GM18867 (cell line): Measurements from ENCODE around the gene WNT10A.
"Not testable (repeated sequence)": the region's sequence is repeated elsewhere in the genome, so short reads cannot be mapped to it uniquely, and the experiment has no call there.

ENCODE experiments used
- ATAC-seq: cut with Tn5 transposase; IDR thresholded peaks from one replicate; pipeline ENCODE4 v1.9.1; 2021; ENCODE audit warnings: mild to moderate bottlenecking, moderate library complexity; ENCODE audit not compliant: unreplicated experiment

Gene WNT10A

GRCh38 chr2:218880102-218880858 lies at the start of gene WNT10A:
WNT10A (plus strand) TSS chr2:218880852; CDS start chr2:218880996, 144 bp downstream.
- ATAC-seq = peak; percentile 72

- no peak for ATAC-seq
These were observed 49.2 kb upstream of the WNT10A start, which contains the start of gene PRKAG3 for GRCh38 chr2:218831378-218831990. PRKAG3 (minus strand) TSS chr2:218831803.

- no peak for ATAC-seq
These were observed 48.6 kb upstream of the WNT10A start for GRCh38 chr2:218832081-218832480.

- no peak for ATAC-seq
These were observed 48.1 kb upstream of the WNT10A start for GRCh38 chr2:218832520-218832919.

- ATAC-seq = no peak
These were observed 47.5 kb upstream of the WNT10A start for GRCh38 chr2:218833023-218833609.

- ATAC-seq = no peak
These were observed 46.0 kb upstream of the WNT10A start for GRCh38 chr2:218834685-218835084.

GRCh38 chr2:218837495-218837894 lies 43.2 kb upstream of the WNT10A start:
- no peak for ATAC-seq

- no peak for ATAC-seq
These were observed 41.2 kb upstream of the WNT10A start for GRCh38 chr2:218839430-218839829.

GRCh38 chr2:218839888-218840287 lies 40.8 kb upstream of the WNT10A start:
- ATAC-seq = no peak

- not testable (repeated sequence) for ATAC-seq
These were observed 36.3 kb upstream of the WNT10A start for GRCh38 chr2:218844334-218844733.

- not testable (repeated sequence) for ATAC-seq
These were observed 33.7 kb upstream of the WNT10A start for GRCh38 chr2:218846963-218847362.

- ATAC-seq = no peak
These were observed 30.9 kb upstream of the WNT10A start for GRCh38 chr2:218849721-218850120.

- ATAC-seq = no peak
These were observed 29.9 kb upstream of the WNT10A start for GRCh38 chr2:218850796-218851195.

- no peak for ATAC-seq
These were observed 29.4 kb upstream of the WNT10A start for GRCh38 chr2:218851286-218851685.

GRCh38 chr2:218852911-218853667 lies 27.6 kb upstream of the WNT10A start:
- no peak for ATAC-seq

- no peak for ATAC-seq
These were observed 26.9 kb upstream of the WNT10A start for GRCh38 chr2:218853766-218854165.

GRCh38 chr2:218854860-218855259 lies 25.8 kb upstream of the WNT10A start:
- ATAC-seq = no peak

GRCh38 chr2:218855305-218856166 lies 25.1 kb upstream of the WNT10A start:
- ATAC-seq = no peak

- ATAC-seq = no peak
These were observed 24.3 kb upstream of the WNT10A start for GRCh38 chr2:218856167-218856895.

GRCh38 chr2:218856896-218857243 lies 23.8 kb upstream of the WNT10A start:
- ATAC-seq = no peak
